ENCODE measurements around the gene AIFM3. TPM values are rescaled to one million over a fixed set of nuclear protein-coding genes. Genes with fewer than 3 reads are reported as not detected.

Gene AIFM3
- total and polyA plus RNA-seq, 2 of the 13 experiments (the other 11 are each of a cell fraction or from before 2014, with no cell fraction given), result 9.0 to 15.3 TPM

GRCh38 chr22:21001601-21002325, 34.7 kb downstream of the AIFM3 start, which contains the start of gene THAP7 (continued):
- peak; percentile 89 for TF ChIP-seq ZNF704 (CRISPR knock-in tag; IDR thresholded peaks at IDR 0.05; ENCODE audit: borderline replicate concordance)
- TF ChIP-seq KLF15 (CRISPR knock-in tag; IDR thresholded peaks at IDR 0.05; ENCODE audit: borderline replicate concordance), result peak; percentile 88; the same call in 1 of the 2 replicates
- TF ChIP-seq HNF4A (CRISPR knock-in tag; IDR thresholded peaks at IDR 0.05), result no peak; the same call in 1 of the 2 replicates
- TF ChIP-seq CREB1 (IDR thresholded peaks at IDR 0.05), result peak; percentile 75
- TF ChIP-seq CREB1 (CRISPR knock-in tag; IDR thresholded peaks at IDR 0.05), result peak; percentile 86
- TF ChIP-seq SNAPC4 (CRISPR knock-in tag; IDR thresholded peaks at IDR 0.05), result peak; percentile 93
- TF ChIP-seq ZNF672 (CRISPR knock-in tag; IDR thresholded peaks at IDR 0.05), result no peak
- TF ChIP-seq HOXA9 (CRISPR knock-in tag; IDR thresholded peaks at IDR 0.05; ENCODE audit: borderline replicate concordance), result peak; percentile 67; the same call in 1 of the 2 replicates
- TF ChIP-seq XBP1 (CRISPR knock-in tag; IDR thresholded peaks at IDR 0.05), result no peak
- TF ChIP-seq ZNF333 (CRISPR knock-in tag; IDR thresholded peaks at IDR 0.05; ENCODE audit: borderline replicate concordance), result peak; percentile 96
- TF ChIP-seq ZNF780A (CRISPR knock-in tag; IDR thresholded peaks at IDR 0.05), result peak; percentile 83
- no peak for TF ChIP-seq ZNF570 (CRISPR knock-in tag; IDR thresholded peaks at IDR 0.05; ENCODE audit: borderline replicate concordance)
- no peak for TF ChIP-seq PREB (CRISPR knock-in tag; IDR thresholded peaks at IDR 0.05)
- no peak for TF ChIP-seq EED (CRISPR knock-in tag; IDR thresholded peaks at IDR 0.05)
- TF ChIP-seq FOSL1 (CRISPR knock-in tag; IDR thresholded peaks at IDR 0.05; ENCODE audit: borderline replicate concordance), result no peak
- TF ChIP-seq IKZF4 (CRISPR knock-in tag; IDR thresholded peaks at IDR 0.05; ENCODE audit: borderline replicate concordance, low read depth, not compliant biosample characterization), result peak; percentile 73
- no peak for TF ChIP-seq CSRNP2 (CRISPR knock-in tag; conservative IDR thresholded peaks at IDR 0.05; ENCODE audit: low read depth)
- TF ChIP-seq ZNF503 (CRISPR knock-in tag; IDR thresholded peaks at IDR 0.05), result 0 out of 2 replicates have a peak, but pooled peaks have one; percentile 41
